ENCODE results near the gene ZNF213. TPM values are rescaled to one million over a fixed set of nuclear protein-coding genes. Genes with fewer than 3 reads are reported as not detected.
A peak's percentile ranks its signal among the peaks of the same experiment; 100 is the strongest.
"Not testable (repeated sequence)": the region's sequence is repeated elsewhere in the genome, so short reads cannot be mapped to it uniquely, and the experiment has no call there.

The ZNF213 gene
- polyA plus RNA-seq, 3 donors = 5.1 to 6.6 (median 5.2) TPM

GRCh38 chr16:3121851-3122467, 12.9 kb upstream of the ZNF213 start:
- 67 to 74% (median 72%) methylated on average over 7 of the region's 7 CpGs for WGBS, 3 donors
- no peak overlapping the region for H3K27ac ChIP-seq (ENCODE audit: low read depth, low read length)

GRCh38 chr16:3122926-3123570, 11.8 kb upstream of the ZNF213 start:
- no peak overlapping the region for H3K27ac ChIP-seq (ENCODE audit: low read depth, low read length)
- WGBS, 3 donors = 52 to 55% (median 52%) methylated on average over 7 to 8 of the region's 8 CpGs

- 0% methylated on average over 56 to 72 of the region's 72 CpGs for WGBS, 3 donors
- H3K27ac ChIP-seq (ENCODE audit: low read depth, low read length) = peak overlapping the region; percentile 53
Observed at GRCh38 chr16:3123986-3124886, 10.6 kb upstream of the ZNF213 start.

- H3K27ac ChIP-seq (ENCODE audit: low read depth, low read length) = no peak overlapping the region
- 68 to 80% (median 76%) methylated on average over 6 of the region's 6 CpGs for WGBS, 3 donors
Observed at GRCh38 chr16:3127745-3128144, 7.1 kb upstream of the ZNF213 start.

GRCh38 chr16:3129137-3130131, 5.4 kb upstream of the ZNF213 start:
- WGBS, 3 donors = 9 to 18% (median 11%) methylated on average over 28 of the region's 28 CpGs
- no peak overlapping the region for H3K27ac ChIP-seq (ENCODE audit: low read depth, low read length)

- WGBS, 3 donors = 66 to 70% (median 69%) methylated on average over 12 of the region's 12 CpGs
Observed at GRCh38 chr16:3131755-3132377, 3.0 kb upstream of the ZNF213 start.

GRCh38 chr16:3133844-3134243, 985 bp upstream of the ZNF213 start:
- H3K27ac ChIP-seq (ENCODE audit: low read depth, low read length) = no peak overlapping the region
- 2 to 9% (median 9%) methylated on average over 7 of the region's 7 CpGs for WGBS, 3 donors

More at GRCh38 chr16:3131755-3132377, 3.0 kb upstream of the ZNF213 start:
- no peak overlapping the region for H3K27ac ChIP-seq (ENCODE audit: low read depth, low read length)

GRCh38 chr16:3135126-3135715, 392 bp downstream of the ZNF213 start:
- WGBS, 3 donors = 0 to 1% (median 0%) methylated on average over 36 to 43 of the region's 43 CpGs

GRCh38 chr16:3137267-3137666, 2.4 kb downstream of the ZNF213 start:
- no peak overlapping the region for H3K27ac ChIP-seq (ENCODE audit: low read depth, low read length)
- 92 to 95% (median 93%) methylated on average over 13 of the region's 13 CpGs for WGBS, 3 donors

More at GRCh38 chr16:3135126-3135715, 392 bp downstream of the ZNF213 start:
- no peak overlapping the region for H3K27ac ChIP-seq (ENCODE audit: low read depth, low read length)

- WGBS, 3 donors = 87 to 93% (median 88%) methylated on average over 21 of the region's 21 CpGs
- H3K27ac ChIP-seq (ENCODE audit: low read depth, low read length) = no peak overlapping the region
Observed at GRCh38 chr16:3138342-3138741, 3.5 kb downstream of the ZNF213 start.

- 87 to 93% (median 92%) methylated on average over 14 of the region's 14 CpGs for WGBS, 3 donors
- H3K27ac ChIP-seq (ENCODE audit: low read depth, low read length) = no peak overlapping the region
Observed at GRCh38 chr16:3138823-3139426, 4.1 kb downstream of the ZNF213 start.

GRCh38 chr16:3139561-3139960, 4.7 kb downstream of the ZNF213 start:
- 91 to 93% (median 91%) methylated on average over 9 of the region's 9 CpGs for WGBS, 3 donors
- not testable (repeated sequence) for H3K27ac ChIP-seq (ENCODE audit: low read depth, low read length)

- H3K27ac ChIP-seq (ENCODE audit: low read depth, low read length) = no peak overlapping the region
- WGBS, 3 donors = 94 to 96% (median 96%) methylated on average over 54 to 69 of the region's 69 CpGs
Observed at GRCh38 chr16:3140603-3141427, 6.0 kb downstream of the ZNF213 start.

- WGBS, 3 donors = 96 to 97% (median 96%) methylated on average over 23 of the region's 23 CpGs
- H3K27ac ChIP-seq (ENCODE audit: low read depth, low read length) = no peak overlapping the region
Observed at GRCh38 chr16:3141781-3142311, 7.0 kb downstream of the ZNF213 start.

GRCh38 chr16:3142327-3142726, 7.5 kb downstream of the ZNF213 start:
- 95 to 98% (median 97%) methylated on average over 22 of the region's 22 CpGs for WGBS, 3 donors
- no peak overlapping the region for H3K27ac ChIP-seq (ENCODE audit: low read depth, low read length)

- WGBS, 3 donors = 89 to 93% (median 90%) methylated on average over 13 of the region's 13 CpGs
Observed at GRCh38 chr16:3142770-3143169, 7.9 kb downstream of the ZNF213 start.

More at GRCh38 chr16:3142770-3143169, 7.9 kb downstream of the ZNF213 start:
- H3K27ac ChIP-seq (ENCODE audit: low read depth, low read length) = no peak overlapping the region

Measured in adipose tissue (tissue), 3 donors.